BLaER1 (cell line): Measurements from ENCODE around the gene CMIP.

Experiments used
- H3K27ac ChIP-seq: shearing (Covaris generic); formaldehyde crosslinking; 2 replicates; pipeline ENCODE4 v1.8.1; 2022
- H3K27me3 ChIP-seq: shearing (Covaris generic); formaldehyde crosslinking; 2 replicates; pipeline ENCODE4 v1.8.1; 2022
- H3K36me3 ChIP-seq: shearing (Covaris generic); formaldehyde crosslinking; 2 replicates; pipeline ENCODE4 v1.8.1; 2022
- H3K4me1 ChIP-seq: shearing (Covaris generic); formaldehyde crosslinking; 2 replicates; pipeline ENCODE4 v1.8.1; 2022
- H3K4me2 ChIP-seq: shearing (Covaris generic); formaldehyde crosslinking; 2 replicates; pipeline ENCODE4 v1.8.1; 2022
- H3K4me3 ChIP-seq: shearing (Covaris generic); formaldehyde crosslinking; 2 replicates; pipeline ENCODE4 v1.8.1; 2022
- H3K9ac ChIP-seq: shearing (Covaris generic); formaldehyde crosslinking; 2 replicates; pipeline ENCODE4 v1.8.1; 2022
- H3K9me3 ChIP-seq: shearing (Covaris generic); formaldehyde crosslinking; 2 replicates; pipeline ENCODE4 v1.8.1; 2022
- H4K20me1 ChIP-seq: shearing (Covaris generic); formaldehyde crosslinking; 2 replicates; pipeline ENCODE4 v1.8.1; 2022
- Cebpa-rat ChIP-seq: shearing (Covaris generic); IDR thresholded peaks from 2 replicates; pipeline ENCODE4 v1.8.1; 2022

The CMIP gene

GRCh38 chr16:81664153-81664552, 219.5 kb downstream of the CMIP start:
- Histone ChIP-seq H3K36me3 (peaks cover 95% of the 10 kb centered on the region), H4K20me1 (peaks cover 44% of the 10 kb centered on the region; the same call in 1 of the 2 replicates), H3K4me1 (no peaks in the 10 kb centered on the region), H3K27ac (no peak overlapping the region), H3K4me2 (no peak overlapping the region), H3K27me3 (no peaks in the 10 kb centered on the region), H3K9ac (no peak overlapping the region), H3K4me3 (no peak overlapping the region), H3K9me3 (no peaks in the 10 kb centered on the region)
- TF ChIP-seq Cebpa-rat, result no peak

- Histone ChIP-seq H3K9me3 (no peaks in the 10 kb centered on the region), H4K20me1 (peaks cover 30% of the 10 kb centered on the region; the same call in 1 of the 2 replicates), H3K9ac (no peak overlapping the region), H3K27ac (no peak overlapping the region), H3K36me3 (peaks cover 94% of the 10 kb centered on the region), H3K4me2 (no peak overlapping the region), H3K4me1 (no peaks in the 10 kb centered on the region), H3K4me3 (no peak overlapping the region), H3K27me3 (no peaks in the 10 kb centered on the region)
- TF ChIP-seq Cebpa-rat, result no peak
These were observed 221.0 kb downstream of the CMIP start for GRCh38 chr16:81665588-81665987.

GRCh38 chr16:81666113-81666512, 221.5 kb downstream of the CMIP start:
- Histone ChIP-seq H3K4me2 (no peak overlapping the region), H3K36me3 (peaks cover 94% of the 10 kb centered on the region), H3K9me3 (no peaks in the 10 kb centered on the region), H3K9ac (no peak overlapping the region), H3K4me3 (no peak overlapping the region), H3K27me3 (no peaks in the 10 kb centered on the region), H4K20me1 (peaks cover 25% of the 10 kb centered on the region; the same call in 1 of the 2 replicates), H3K27ac (no peak overlapping the region), H3K4me1 (no peaks in the 10 kb centered on the region)
- TF ChIP-seq Cebpa-rat, result no peak

- Histone ChIP-seq H3K4me1 (no peaks in the 10 kb centered on the region), H4K20me1 (peaks cover 24% of the 10 kb centered on the region; the same call in 1 of the 2 replicates), H3K4me2 (no peak overlapping the region), H3K27ac (no peak overlapping the region), H3K9me3 (no peaks in the 10 kb centered on the region), H3K36me3 (peaks cover 94% of the 10 kb centered on the region), H3K27me3 (no peaks in the 10 kb centered on the region), H3K4me3 (no peak overlapping the region), H3K9ac (no peak overlapping the region)
- no peak for TF ChIP-seq Cebpa-rat
These were observed 223.9 kb downstream of the CMIP start for GRCh38 chr16:81668243-81669097.

- Histone ChIP-seq H3K27me3 (no peaks in the 10 kb centered on the region), H3K27ac (no peak overlapping the region), H4K20me1 (peaks cover 36% of the 10 kb centered on the region; the same call in 1 of the 2 replicates), H3K36me3 (peaks cover 94% of the 10 kb centered on the region), H3K4me2 (no peak overlapping the region), H3K4me3 (no peak overlapping the region), H3K9me3 (no peaks in the 10 kb centered on the region), H3K4me1 (no peaks in the 10 kb centered on the region), H3K9ac (no peak overlapping the region)
- TF ChIP-seq Cebpa-rat, result no peak
These were observed 225.1 kb downstream of the CMIP start for GRCh38 chr16:81669473-81670350.

GRCh38 chr16:81671738-81672597, 227.4 kb downstream of the CMIP start:
- H4K20me1 ChIP-seq, result peaks cover 37% of the 10 kb centered on the region
- no peaks in the 10 kb centered on the region for H3K9me3 ChIP-seq
- no peaks in the 10 kb centered on the region for H3K4me1 ChIP-seq
- no peak overlapping the region for H3K27ac ChIP-seq
- H3K4me3 ChIP-seq, result no peak overlapping the region
- no peak overlapping the region for H3K9ac ChIP-seq
- no peaks in the 10 kb centered on the region for H3K27me3 ChIP-seq
- no peak overlapping the region for H3K4me2 ChIP-seq
- TF ChIP-seq Cebpa-rat, result no peak
- peaks cover 93% of the 10 kb centered on the region for H3K36me3 ChIP-seq

GRCh38 chr16:81673432-81673831, 228.8 kb downstream of the CMIP start:
- Histone ChIP-seq H3K9me3 (no peaks in the 10 kb centered on the region), H3K27me3 (no peaks in the 10 kb centered on the region), H3K4me3 (no peak overlapping the region), H3K4me2 (no peak overlapping the region), H4K20me1 (peaks cover 51% of the 10 kb centered on the region), H3K4me1 (no peaks in the 10 kb centered on the region), H3K27ac (no peak overlapping the region), H3K9ac (no peak overlapping the region), H3K36me3 (peaks cover 96% of the 10 kb centered on the region)
- TF ChIP-seq Cebpa-rat, result no peak

- no peak overlapping the region for H3K9ac ChIP-seq
- no peaks in the 10 kb centered on the region for H3K9me3 ChIP-seq
- no peak overlapping the region for H3K4me3 ChIP-seq
- no peaks in the 10 kb centered on the region for H3K4me1 ChIP-seq
- H3K4me2 ChIP-seq, result no peak overlapping the region
- peaks cover 99% of the 10 kb centered on the region for H3K36me3 ChIP-seq
- no peak overlapping the region for H3K27ac ChIP-seq
- no peaks in the 10 kb centered on the region for H3K27me3 ChIP-seq
- peaks cover 74% of the 10 kb centered on the region for H4K20me1 ChIP-seq
- no peak for TF ChIP-seq Cebpa-rat
These were observed 231.1 kb downstream of the CMIP start for GRCh38 chr16:81675662-81676061.

- peaks cover 99% of the 10 kb centered on the region for H3K36me3 ChIP-seq
- H3K27me3 ChIP-seq, result no peaks in the 10 kb centered on the region
- H3K4me1 ChIP-seq, result no peaks in the 10 kb centered on the region
- no peaks in the 10 kb centered on the region for H3K9me3 ChIP-seq
- no peak overlapping the region for H3K9ac ChIP-seq
- H4K20me1 ChIP-seq, result peaks cover 79% of the 10 kb centered on the region
- TF ChIP-seq Cebpa-rat, result no peak
- H3K27ac ChIP-seq, result no peak overlapping the region
- H3K4me2 ChIP-seq, result no peak overlapping the region
- no peak overlapping the region for H3K4me3 ChIP-seq
These were observed 231.7 kb downstream of the CMIP start for GRCh38 chr16:81676066-81676882.
